Loucy (cell line): ENCODE measurements around the gene OR8D1.

Experiments used
- EZH2phosphoT487 ChIP-seq: fragments of 200-600 bp; IDR thresholded peaks from 2 replicates; pipeline ENCODE4 v1.6.1; 2018; ENCODE audit warnings: antibody characterized with exemption, mild to moderate bottlenecking, moderate library complexity, borderline replicate concordance
- TF ChIP-seq, protein P1 (sequence below): fragments of 200-600 bp; sonication (generic); conservative IDR thresholded peaks from 2 replicates; pipeline ENCODE4 v1.5.1; 2014; ENCODE audit warnings: mild to moderate bottlenecking, antibody characterized with exemption, low read length

DNA sequence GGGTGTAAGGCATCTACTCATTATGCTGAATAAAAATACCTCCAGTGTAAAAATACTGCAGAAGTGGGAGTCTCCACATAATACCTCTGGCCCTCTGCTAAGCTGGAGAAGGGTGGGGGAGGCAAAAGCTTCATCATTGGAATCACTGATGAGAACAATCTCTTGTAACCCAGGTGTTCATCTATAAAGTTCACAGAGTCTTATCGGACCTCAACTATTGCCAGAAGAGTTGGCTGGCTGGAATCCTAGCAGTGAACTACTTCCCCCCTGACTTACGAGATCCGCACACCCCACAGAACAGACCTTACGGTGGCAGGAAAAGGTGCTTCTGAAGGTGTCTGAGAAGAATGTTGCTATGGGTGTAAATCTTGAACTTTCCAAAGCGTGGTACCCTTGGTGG, 2.5 kb downstream of the OR8D1 start:
- TF ChIP-seq, protein P1, sequence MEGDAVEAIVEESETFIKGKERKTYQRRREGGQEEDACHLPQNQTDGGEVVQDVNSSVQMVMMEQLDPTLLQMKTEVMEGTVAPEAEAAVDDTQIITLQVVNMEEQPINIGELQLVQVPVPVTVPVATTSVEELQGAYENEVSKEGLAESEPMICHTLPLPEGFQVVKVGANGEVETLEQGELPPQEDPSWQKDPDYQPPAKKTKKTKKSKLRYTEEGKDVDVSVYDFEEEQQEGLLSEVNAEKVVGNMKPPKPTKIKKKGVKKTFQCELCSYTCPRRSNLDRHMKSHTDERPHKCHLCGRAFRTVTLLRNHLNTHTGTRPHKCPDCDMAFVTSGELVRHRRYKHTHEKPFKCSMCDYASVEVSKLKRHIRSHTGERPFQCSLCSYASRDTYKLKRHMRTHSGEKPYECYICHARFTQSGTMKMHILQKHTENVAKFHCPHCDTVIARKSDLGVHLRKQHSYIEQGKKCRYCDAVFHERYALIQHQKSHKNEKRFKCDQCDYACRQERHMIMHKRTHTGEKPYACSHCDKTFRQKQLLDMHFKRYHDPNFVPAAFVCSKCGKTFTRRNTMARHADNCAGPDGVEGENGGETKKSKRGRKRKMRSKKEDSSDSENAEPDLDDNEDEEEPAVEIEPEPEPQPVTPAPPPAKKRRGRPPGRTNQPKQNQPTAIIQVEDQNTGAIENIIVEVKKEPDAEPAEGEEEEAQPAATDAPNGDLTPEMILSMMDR: no peak
- no peak for TF ChIP-seq EZH2phosphoT487
